Smooth muscle cell of trachea (primary cell): ENCODE data around the gene CLCN4. TPM values are rescaled to one million over a fixed set of nuclear protein-coding genes. Genes with fewer than 3 reads are reported as not detected.

Experiments
- total RNA-seq: library from RNA; depleted of rRNA; stranded (reverse); fragments of >200 nt; gene quantifications from 2 replicates; pipeline ENCODE4 v1.2.1, GENCODE V29; 2014

Gene CLCN4
- total RNA-seq = 5.8 and 9.3 TPM in 2 replicates

DNA sequence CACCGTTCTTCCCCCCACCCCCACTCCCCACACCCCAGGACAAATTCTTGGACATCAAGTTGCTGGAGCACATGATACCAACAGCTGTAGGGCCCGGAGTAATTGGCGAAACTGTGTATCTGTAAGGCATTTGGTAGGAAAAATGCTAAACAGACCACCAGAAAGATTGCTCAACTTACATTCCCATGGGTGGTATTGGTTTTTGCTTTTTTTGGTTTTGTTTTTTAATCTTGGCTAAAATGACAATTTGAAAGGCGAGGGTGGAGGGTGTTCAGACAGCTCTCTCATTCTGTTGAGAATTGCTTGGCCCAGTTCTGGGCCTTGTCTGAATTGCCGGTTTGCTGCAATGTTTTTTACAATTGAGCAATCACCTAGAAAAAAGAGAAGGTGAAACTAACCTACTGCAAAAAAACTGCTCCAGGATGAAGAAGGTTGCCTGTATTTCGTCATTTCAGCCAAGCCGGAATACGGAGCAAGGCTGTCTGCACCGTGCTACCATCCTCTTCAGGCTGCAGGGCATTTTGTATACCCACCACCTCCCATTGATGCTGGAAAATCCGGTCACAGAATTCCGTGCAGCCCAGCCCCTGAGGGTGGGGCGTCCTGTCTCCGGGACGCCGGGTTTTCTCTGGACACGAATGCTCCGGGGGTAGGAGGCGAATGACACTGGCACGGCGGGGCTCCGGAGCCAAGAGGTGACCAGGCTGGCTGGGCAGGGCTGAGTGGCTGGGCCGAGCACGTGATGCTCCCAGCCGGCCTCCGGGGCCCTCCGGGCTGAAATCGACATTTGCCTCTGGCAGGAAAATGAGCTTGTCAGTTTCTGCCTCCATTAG is at the start of gene CLCN4:
TSS of gene CLCN4 (plus strand) at position 777 of the 833 bp plus-strand sequence. CDS start 28,058 bp downstream, outside the sequence.

Other genes starting within 250 kb of the CLCN4 start
- not detected in 2 replicates for gene CLDN34, start 189.6 kb upstream of the CLCN4 start, total RNA-seq